B cell (primary cell): ENCODE measurements around the gene NEDD4. TPM values are rescaled to one million over a fixed set of nuclear protein-coding genes. Genes with fewer than 3 reads are reported as not detected.

Source experiments
- ATAC-seq: fragments of 200-7000 bp; cut with Tn5 transposase; one replicate; pipeline ENCODE4 v1.10.0; 2021; ENCODE audit warnings: low read depth, mild to moderate bottlenecking, moderate number of reproducible peaks, moderate library complexity
- CTCF ChIA-PET: fragments of 350-600 bp; sonication (Branson Sonifier 250); formaldehyde crosslinking; loops from one replicate; lab custom pipeline; 2021; ENCODE audit warnings: antibody characterized with exemption, inconsistent platforms; lab: Charles Lee
- POLR2A ChIA-PET: fragments of 350-600 bp; sonication (Branson Sonifier 250); formaldehyde crosslinking; loops from one replicate; lab custom pipeline; 2021; ENCODE audit warnings: antibody characterized with exemption; lab: Charles Lee
- DNase-seq: peaks from one replicate; pipeline ENCODE4 v3.0.0; 2013
- H2AFZ ChIP-seq: 2 replicates; pipeline ENCODE4 v1.6.1; 2012; ENCODE audit warnings: mild to moderate bottlenecking, low read depth, low read length; ENCODE audit not compliant: insufficient read depth, poor library complexity, severe bottlenecking
- H3K27ac ChIP-seq, 2 donors: 1 replicate in 1 of 2; 2 replicates in 1 of 2; pipeline ENCODE4 v1.5.1; 2012 to 2013; ENCODE audit warnings: low read length in 2 of 2, mild to moderate bottlenecking in 2 of 2, moderate library complexity in 1 of 2
- H3K27me3 ChIP-seq, 4 experiments: fragments of 200-600 bp in 1 of 4; sonication (generic) in 1 of 4; replicated peaks in 1 of 4; 1 replicate in 2 of 4; 2 replicates in 2 of 4; pipeline versions ENCODE4 v1.6.1 to v1.7.0; 2013 to 2016; ENCODE audit warnings: low read length in 3 of 4, mild to moderate bottlenecking in 2 of 4, mixed read lengths in 1 of 4, moderate library complexity in 1 of 4; ENCODE audit not compliant: insufficient read depth in 4 of 4, control insufficient read depth in 3 of 4; ENCODE audit errors: control extremely low read depth in 1 of 4
- H3K36me3 ChIP-seq, 2 experiments: replicated peaks in 1 of 2; 1 replicate in 1 of 2; 2 replicates in 1 of 2; pipeline versions ENCODE4 v1.6.1 to v1.7.1; 2013; ENCODE audit warnings: low read length in 1 of 2; ENCODE audit not compliant: insufficient read depth in 2 of 2, control insufficient read depth in 1 of 2; ENCODE audit errors: control extremely low read depth in 1 of 2, extremely low read depth in 1 of 2
- H3K4me1 ChIP-seq, 2 donors: fragments of 200-600 bp in 1 of 2; sonication (generic) in 1 of 2; 1 replicate in 1 of 2; 2 replicates in 1 of 2; pipeline versions ENCODE4 v1.5.1 to v1.6.1; 2013 to 2017; ENCODE audit warnings: low read length in 2 of 2; ENCODE audit not compliant: control insufficient read depth in 2 of 2, insufficient read depth in 2 of 2
- H3K4me2 ChIP-seq: replicated peaks from 2 replicates; pipeline ENCODE3; 2012; ENCODE audit warnings: mild to moderate bottlenecking, low read depth, low read length; ENCODE audit not compliant: poor library complexity, severe bottlenecking
- H3K4me3 ChIP-seq, 5 experiments: fragments of 200-600 bp in 1 of 5; sonication (generic) in 1 of 5; 1 replicate in 3 of 5; 2 replicates in 2 of 5; pipeline versions ENCODE4 v1.5.1 to v1.7.0; 2011 to 2016; ENCODE audit warnings: low read length in 4 of 5, mild to moderate bottlenecking in 4 of 5, low read depth in 2 of 5, control low read depth in 1 of 5, moderate library complexity in 1 of 5; ENCODE audit not compliant: insufficient read depth in 1 of 5; ENCODE audit errors: control extremely low read depth in 1 of 5, extremely low read depth in 1 of 5
- H3K79me2 ChIP-seq: fragments of 200-600 bp; sonication (generic); one replicate; pipeline ENCODE4 v1.6.0; 2016; ENCODE audit warnings: low read length; ENCODE audit not compliant: control insufficient read depth, insufficient read depth
- H3K9ac ChIP-seq: fragments of 200-600 bp; sonication (generic); 2 replicates; pipeline ENCODE4 v1.6.1; 2017; ENCODE audit warnings: mild to moderate bottlenecking, low read length, moderate library complexity
- H3K9me3 ChIP-seq, 3 donors: one replicate each; pipeline versions ENCODE4 v1.6.1 to v1.7.1; 2013; ENCODE audit warnings: low read length in 2 of 3; ENCODE audit not compliant: control insufficient read depth in 2 of 3, insufficient read depth in 1 of 3; ENCODE audit errors: control extremely low read depth in 1 of 3
- H4K20me1 ChIP-seq: 2 replicates; pipeline ENCODE4 v1.6.0; 2012; ENCODE audit warnings: mild to moderate bottlenecking, low read length; ENCODE audit not compliant: insufficient read depth, control insufficient read depth, poor library complexity, severe bottlenecking
- H3K27ac Mint-ChIP-seq: one replicate; pipeline ENCODE4 v1.8.0; 2021; ENCODE audit warnings: mixed read lengths
- H3K27me3 Mint-ChIP-seq: one replicate; pipeline ENCODE4 v1.8.0; 2021; ENCODE audit warnings: mixed read lengths
- H3K4me1 Mint-ChIP-seq: one replicate; pipeline ENCODE4 v1.8.0; 2021; ENCODE audit warnings: mixed read lengths
- H3K4me3 Mint-ChIP-seq: one replicate; pipeline ENCODE4 v1.8.0; 2021; ENCODE audit warnings: mixed read lengths
- H3K9me3 Mint-ChIP-seq: one replicate; pipeline ENCODE4 v1.8.0; 2022; ENCODE audit warnings: mixed read lengths; ENCODE audit not compliant: insufficient read depth
- EZH2 ChIP-seq: IDR thresholded peaks from 2 replicates; pipeline ENCODE4 v1.6.1; 2012; ENCODE audit warnings: borderline replicate concordance, low read depth, mild to moderate bottlenecking, moderate library complexity, low read length; ENCODE audit not compliant: insufficient read depth, poor library complexity, severe bottlenecking
- WGBS: methylation state at CpG from one replicate; pipeline ENCODE4 v1.1.5; 2013; ENCODE audit warnings: missing lambda C conversion rate; ENCODE audit not compliant: insufficient coverage; 5-methylcytosine and 5-hydroxymethylcytosine counted together
- intact Hi-C: fragments of 100-400 bp; cut with micrococcal nuclease; formaldehyde crosslinking; loops from one replicate; pipeline ENCODE4 v1.10.0; 2022
- polyA plus RNA-seq: library from polyadenylated mRNA; depleted of rRNA; stranded (reverse); fragments of >200 nt; gene quantifications from 2 replicates; pipeline ENCODE4 v1.2.3, GENCODE V29; 2012
- total RNA-seq, 2 donors: library from RNA; stranded (reverse); fragments of 120-200 nt in 1 of 2; gene quantifications; 1 replicate in 1 of 2; 2 replicates in 1 of 2; pipeline versions ENCODE4 v1.2.3 to v1.2.4, GENCODE V29; 2013 to 2022
- TF ChIP-seq, protein P1 (sequence below): fragments of 200-600 bp; IDR thresholded peaks from one replicate; pipeline ENCODE4 v1.8.0; 2022; ENCODE audit warnings: antibody characterized with exemption, mild to moderate bottlenecking

Gene NEDD4
- total and polyA plus RNA-seq, 2 donors (not counting 1 experiment from before 2014, with no cell fraction given): 0.03 to 2.3 TPM

DNA sequence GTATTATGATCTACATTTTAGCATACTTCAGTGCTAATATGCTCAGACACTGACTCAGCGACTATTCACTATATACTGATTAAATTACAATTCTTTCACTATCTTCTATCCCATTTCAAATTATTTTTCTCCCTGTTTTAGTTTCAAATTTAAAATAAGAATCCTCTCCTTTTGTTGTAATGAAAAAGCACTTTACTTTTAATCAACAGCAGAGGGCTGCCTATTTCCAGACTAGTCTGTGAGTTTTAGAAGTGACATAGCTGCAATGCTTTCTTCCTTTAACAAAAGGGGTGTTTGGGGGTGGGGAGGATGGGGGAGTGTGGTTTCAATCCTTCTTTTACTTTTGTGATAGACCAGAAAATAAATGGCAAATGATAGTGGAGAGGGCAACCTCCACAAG lies 2.4 kb downstream of the NEDD4 start:
- WGBS: no CpG with 5 or more reads among the region's 1 CpG
- peaks cover 33% of the 10 kb centered on the region for H3K27me3 Mint-ChIP-seq
- Histone ChIP-seq H4K20me1 (no peaks in the 10 kb centered on the region), H2AFZ (no peak overlapping the region), H3K79me2 (no peaks in the 10 kb centered on the region), H3K4me3 (no peak overlapping the region), H3K4me2 (no peak overlapping the region), H3K9ac (no peak overlapping the region), H3K27me3 (peaks cover 0 to 18% (median 12%) of the 10 kb centered on the region in 4 experiments), H3K36me3 (no peaks in the 10 kb centered on the region), H3K27ac (no peak overlapping the region), H3K4me1 (peaks cover 9% of the 10 kb centered on the region in 2 donors), H3K9me3 (peaks cover 0 to 6% (median 0%) of the 10 kb centered on the region in 3 donors)
- peaks cover 13% of the 10 kb centered on the region for H3K4me1 Mint-ChIP-seq
- ATAC-seq: no peak
- ChIA-PET POLR2A (no interaction called here), CTCF (no interaction called here)
- no peak for DNase-seq
- TF ChIP-seq EZH2: no peak
- TF ChIP-seq, protein P1, sequence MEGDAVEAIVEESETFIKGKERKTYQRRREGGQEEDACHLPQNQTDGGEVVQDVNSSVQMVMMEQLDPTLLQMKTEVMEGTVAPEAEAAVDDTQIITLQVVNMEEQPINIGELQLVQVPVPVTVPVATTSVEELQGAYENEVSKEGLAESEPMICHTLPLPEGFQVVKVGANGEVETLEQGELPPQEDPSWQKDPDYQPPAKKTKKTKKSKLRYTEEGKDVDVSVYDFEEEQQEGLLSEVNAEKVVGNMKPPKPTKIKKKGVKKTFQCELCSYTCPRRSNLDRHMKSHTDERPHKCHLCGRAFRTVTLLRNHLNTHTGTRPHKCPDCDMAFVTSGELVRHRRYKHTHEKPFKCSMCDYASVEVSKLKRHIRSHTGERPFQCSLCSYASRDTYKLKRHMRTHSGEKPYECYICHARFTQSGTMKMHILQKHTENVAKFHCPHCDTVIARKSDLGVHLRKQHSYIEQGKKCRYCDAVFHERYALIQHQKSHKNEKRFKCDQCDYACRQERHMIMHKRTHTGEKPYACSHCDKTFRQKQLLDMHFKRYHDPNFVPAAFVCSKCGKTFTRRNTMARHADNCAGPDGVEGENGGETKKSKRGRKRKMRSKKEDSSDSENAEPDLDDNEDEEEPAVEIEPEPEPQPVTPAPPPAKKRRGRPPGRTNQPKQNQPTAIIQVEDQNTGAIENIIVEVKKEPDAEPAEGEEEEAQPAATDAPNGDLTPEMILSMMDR: no peak
- intact Hi-C loops: no loop called here
- H3K27ac Mint-ChIP-seq: no peak overlapping the region
- H3K4me3 Mint-ChIP-seq: no peak overlapping the region
- no peaks in the 10 kb centered on the region for H3K9me3 Mint-ChIP-seq

DNA sequence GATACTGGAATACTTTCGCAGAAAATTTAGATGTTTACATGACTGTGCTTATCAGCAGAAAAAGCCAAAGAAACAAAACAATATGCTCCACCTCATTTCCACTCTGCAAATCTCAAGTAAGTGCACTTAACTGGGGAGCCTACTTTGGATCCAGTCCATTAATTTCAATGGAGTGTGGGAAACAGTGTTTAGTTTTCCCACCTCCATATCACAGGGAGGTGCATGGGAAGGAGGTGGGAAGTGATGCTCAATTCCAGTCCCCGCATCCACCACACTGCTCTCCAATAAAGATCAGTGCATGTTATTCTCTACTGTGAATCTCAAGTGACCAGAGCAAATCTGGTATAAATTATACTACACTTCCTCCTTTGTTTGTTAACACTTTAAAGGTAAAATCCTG lies 2.9 kb downstream of the NEDD4 start:
- peaks cover 0 to 18% (median 9%) of the 10 kb centered on the region in 4 experiments for H3K27me3 ChIP-seq
- no peak overlapping the region for H3K4me2 ChIP-seq
- no peak overlapping the region for H3K4me3 Mint-ChIP-seq
- DNase-seq (no peak), ATAC-seq (no peak)
- H3K36me3 ChIP-seq: no peaks in the 10 kb centered on the region
- H3K27ac Mint-ChIP-seq: no peak overlapping the region
- 100% methylated on average over 1 of the region's 2 CpGs for WGBS
- H2AFZ ChIP-seq: no peak overlapping the region
- no peak for TF ChIP-seq EZH2
- TF ChIP-seq, protein P1: no peak
- H3K9ac ChIP-seq: no peak overlapping the region
- peaks cover 9% of the 10 kb centered on the region in 2 donors for H3K4me1 ChIP-seq
- ChIA-PET CTCF (no interaction called here), POLR2A (interaction anchor here (1.0 kb wide), 1 partner anchor 76 kb away, joined by 3 read pairs; no protein-coding TSS in a partner anchor)
- H3K27ac ChIP-seq: no peak overlapping the region
- H3K27me3 Mint-ChIP-seq: peaks cover 29% of the 10 kb centered on the region
- H3K4me3 ChIP-seq: no peak overlapping the region
- H3K9me3 Mint-ChIP-seq: no peaks in the 10 kb centered on the region
- H3K9me3 ChIP-seq: peaks cover 0 to 6% (median 0%) of the 10 kb centered on the region in 3 donors
- peaks cover 13% of the 10 kb centered on the region for H3K4me1 Mint-ChIP-seq
- intact Hi-C loops: no loop called here
- no peaks in the 10 kb centered on the region for H3K79me2 ChIP-seq
- H4K20me1 ChIP-seq: no peaks in the 10 kb centered on the region
